GM10847 (cell line): ENCODE measurements around the gene RNLS.

Experiments
- POLR2A ChIP-seq: IDR thresholded peaks from 2 replicates; pipeline ENCODE4 v1.6.1; 2011; ENCODE audit not compliant: insufficient read length; ENCODE audit errors: extremely low read depth

Gene RNLS

DNA sequence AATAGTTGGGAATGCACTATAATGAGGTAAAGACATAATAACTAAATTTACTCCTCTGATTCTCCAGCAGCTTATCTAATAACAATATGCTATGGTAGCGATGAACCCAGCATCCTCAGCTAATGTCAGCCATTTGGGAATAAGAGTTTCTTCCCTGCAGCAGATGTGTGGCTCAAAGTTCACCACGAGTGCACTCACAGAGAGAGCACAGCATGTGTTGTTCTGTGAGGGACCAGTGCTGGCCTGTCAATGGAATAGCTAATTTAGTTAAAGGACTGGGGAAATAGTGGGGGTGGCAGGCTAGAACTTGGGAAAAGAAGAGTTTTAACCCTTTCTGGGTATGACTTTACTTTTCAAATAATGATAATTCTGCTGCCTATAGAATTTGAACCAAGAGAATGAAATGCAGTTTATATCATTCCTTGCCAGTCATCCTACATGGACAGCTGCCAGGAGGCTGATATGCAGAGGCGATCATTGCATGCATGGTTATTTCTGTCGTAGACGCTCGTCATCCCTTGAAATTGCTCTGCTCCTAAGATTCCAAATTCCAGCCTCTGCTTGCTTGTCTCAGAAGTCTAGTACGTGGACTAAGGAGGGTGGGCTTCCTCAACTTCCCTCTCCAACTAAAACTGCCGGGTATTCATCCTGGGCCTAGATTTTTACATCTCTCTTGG lies 355.6 kb downstream of the RNLS start:
- no peak for TF ChIP-seq POLR2A

DNA sequence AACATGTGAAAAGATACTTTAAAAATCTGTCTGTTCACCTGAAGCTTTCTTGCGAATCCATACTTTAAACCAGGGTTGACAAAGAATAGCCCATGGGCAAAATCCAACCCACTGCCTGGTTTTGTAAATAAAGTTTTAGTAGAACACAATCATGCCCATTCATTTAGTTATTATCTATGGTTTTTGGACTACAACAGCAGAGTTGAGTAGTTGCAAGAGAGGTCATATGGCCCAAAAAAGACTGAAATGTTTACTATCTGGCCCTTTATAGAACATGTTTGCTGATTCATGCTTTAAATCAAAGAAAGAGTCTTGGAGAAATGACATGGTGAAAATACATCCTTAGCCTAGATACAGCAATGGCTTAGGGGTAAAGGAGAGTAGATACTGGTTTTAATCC lies 356.2 kb downstream of the RNLS start:
- TF ChIP-seq POLR2A = no peak

DNA sequence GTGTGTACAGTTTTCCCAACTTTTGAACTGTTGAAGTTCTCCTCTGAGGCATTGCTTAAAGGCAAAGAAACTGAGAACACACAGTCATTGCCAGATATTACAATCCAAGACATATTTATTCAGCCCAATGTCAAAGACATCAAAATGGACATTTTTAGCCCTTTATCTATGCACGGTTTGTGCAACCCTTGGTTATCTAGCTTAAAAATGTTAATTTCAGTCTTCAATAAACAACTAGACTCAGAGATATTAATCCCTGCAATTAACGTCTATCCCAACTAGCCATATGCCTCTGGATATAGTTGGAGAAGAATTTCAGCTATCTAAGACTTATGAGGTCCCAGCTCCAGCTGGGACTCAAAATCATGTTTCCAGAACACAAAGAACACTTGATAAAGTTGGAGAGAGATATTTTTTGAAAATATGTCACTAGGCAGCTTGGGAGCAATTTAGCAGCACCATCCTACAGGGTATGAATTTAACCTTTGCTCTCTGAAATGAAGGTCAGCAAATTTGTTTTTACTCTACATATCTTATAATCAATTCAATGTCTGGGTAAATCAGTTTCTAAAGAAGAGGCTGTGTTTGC lies 357.0 kb downstream of the RNLS start:
- no peak for TF ChIP-seq POLR2A
